Ecto neural progenitor cell (in vitro differentiated cells): ENCODE measurements around the gene NKX2-2.

ENCODE experiments used
- DNase-seq: peaks from one replicate; pipeline ENCODE4 v3.0.0-alpha.2; 2018; ENCODE audit warnings: low spot score

The NKX2-2 gene

GRCh38 chr20:21513881-21514540 lies at the start of gene NKX2-2:
Gene NKX2-2, minus strand, starts transcription at chr20:21514064. Its CDS starts 395 bp downstream, at chr20:21513669.
- peak; percentile 54 for DNase-seq

GRCh38 chr20:21562656-21563055 lies 48.8 kb upstream of the NKX2-2 start:
- DNase-seq: no peak

GRCh38 chr20:21559305-21559704 lies 45.4 kb upstream of the NKX2-2 start:
- DNase-seq: no peak

GRCh38 chr20:21557241-21558020 lies 43.6 kb upstream of the NKX2-2 start:
- DNase-seq: no peak

- peak; percentile 0 for DNase-seq
Observed at GRCh38 chr20:21556398-21556797, 42.5 kb upstream of the NKX2-2 start.

- peak; percentile 12 for DNase-seq
Observed at GRCh38 chr20:21555470-21556120, 41.7 kb upstream of the NKX2-2 start.

GRCh38 chr20:21554985-21555384 lies 41.1 kb upstream of the NKX2-2 start:
- DNase-seq: peak; percentile 19

GRCh38 chr20:21554376-21554890 lies 40.6 kb upstream of the NKX2-2 start:
- peak; percentile 7 for DNase-seq

- DNase-seq: no peak
Observed at GRCh38 chr20:21550587-21550986, 36.7 kb upstream of the NKX2-2 start.

- DNase-seq: peak; percentile 7
Observed at GRCh38 chr20:21548390-21549035, 34.6 kb upstream of the NKX2-2 start.

- DNase-seq: peak; percentile 15
Observed at GRCh38 chr20:21546355-21546754, 32.5 kb upstream of the NKX2-2 start.

GRCh38 chr20:21539512-21539911 lies 25.6 kb upstream of the NKX2-2 start:
- DNase-seq: no peak

- peak; percentile 2 for DNase-seq
Observed at GRCh38 chr20:21534886-21535285, 21.0 kb upstream of the NKX2-2 start.

- peak; percentile 6 for DNase-seq
Observed at GRCh38 chr20:21534453-21534852, 20.6 kb upstream of the NKX2-2 start.

GRCh38 chr20:21529863-21530262 lies 16.0 kb upstream of the NKX2-2 start:
- DNase-seq: peak; percentile 21

GRCh38 chr20:21528870-21529269 lies 15.0 kb upstream of the NKX2-2 start:
- peak; percentile 21 for DNase-seq

GRCh38 chr20:21527908-21528307 lies 14.0 kb upstream of the NKX2-2 start:
- DNase-seq: no peak

GRCh38 chr20:21526776-21527175 lies 12.9 kb upstream of the NKX2-2 start:
- peak; percentile 1 for DNase-seq

GRCh38 chr20:21523895-21524294 lies 10.0 kb upstream of the NKX2-2 start:
- DNase-seq: peak; percentile 19

GRCh38 chr20:21523281-21523868 lies 9.5 kb upstream of the NKX2-2 start:
- peak; percentile 42 for DNase-seq

- peak; percentile 64 for DNase-seq
Observed at GRCh38 chr20:21522481-21523280, 8.8 kb upstream of the NKX2-2 start.
